GM12801 (cell line): ENCODE measurements around the gene ACAA2.

Experiments
- CTCF ChIP-seq: IDR thresholded peaks from one replicate; pipeline ENCODE4 v1.5.1; 2011; ENCODE audit warnings: control low read depth; ENCODE audit not compliant: insufficient read length; ENCODE audit errors: extremely low read depth

The ACAA2 gene

GRCh38 chr18:49813319-49814146 is at the start of gene ACAA2:
Gene ACAA2 (minus strand): TSS chr18:49813533. CDS start chr18:49813484, 49 bp downstream.
- TF ChIP-seq CTCF = no peak

- no peak for TF ChIP-seq CTCF
Measured at GRCh38 chr18:49862656-49863385, 49.5 kb upstream of the ACAA2 start.

GRCh38 chr18:49861659-49862058 is 48.3 kb upstream of the ACAA2 start:
- no peak for TF ChIP-seq CTCF

DNA sequence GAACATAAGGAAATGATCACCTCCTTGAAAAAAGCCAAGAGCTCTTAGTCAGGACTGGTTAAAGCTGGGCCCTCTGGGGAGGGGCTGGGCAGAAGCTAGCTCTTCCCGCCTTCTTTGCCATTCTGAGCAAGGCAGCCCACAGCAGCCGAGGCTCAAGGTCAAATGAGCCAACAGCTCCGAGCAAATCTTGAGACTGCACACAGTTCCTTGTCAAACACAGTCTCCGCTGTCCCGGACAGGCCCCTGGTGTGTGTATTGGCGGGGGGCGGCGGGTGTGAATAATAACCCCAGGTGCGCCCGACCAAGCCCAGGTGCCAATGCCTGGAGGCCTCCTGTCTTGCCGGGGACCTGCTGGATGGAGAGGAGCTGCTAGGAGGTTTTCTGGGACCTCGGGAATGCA is 46.4 kb upstream of the ACAA2 start:
- no peak for TF ChIP-seq CTCF

GRCh38 chr18:49859021-49859359 is 45.7 kb upstream of the ACAA2 start:
- no peak for TF ChIP-seq CTCF

- no peak for TF ChIP-seq CTCF
Measured at GRCh38 chr18:49858309-49859020, 45.1 kb upstream of the ACAA2 start.

DNA sequence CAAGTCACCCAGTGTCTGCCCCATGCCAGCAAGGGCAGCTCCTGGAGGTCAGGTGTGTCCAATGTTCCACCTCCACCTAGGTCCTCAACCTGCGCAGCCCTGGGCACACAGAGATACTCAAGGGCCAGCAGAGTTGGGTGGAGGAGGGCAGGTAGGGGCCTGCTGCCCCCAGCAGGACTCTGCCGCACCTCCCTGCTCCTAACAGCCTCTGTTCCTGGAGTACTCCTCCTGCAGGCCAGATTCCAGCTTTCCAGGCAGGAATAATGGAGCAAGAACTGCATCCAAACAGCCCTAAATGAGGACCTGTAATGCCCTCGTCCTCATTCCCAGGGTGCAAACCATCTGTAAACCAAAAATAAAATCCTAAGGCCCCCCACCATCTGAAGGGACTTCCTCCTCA is 44.4 kb upstream of the ACAA2 start:
- TF ChIP-seq CTCF = no peak
